22Rv1 (cell line): ENCODE measurements around the gene TTLL9.

Source experiments
- CTCF ChIP-seq: fragments of 450-650 bp; IDR thresholded peaks from 2 replicates; pipeline ENCODE4 v1.5.1; 2017; ENCODE audit warnings: mild to moderate bottlenecking
- ZFX ChIP-seq: fragments of 450-650 bp; IDR thresholded peaks from 2 replicates; pipeline ENCODE4 v1.6.1; 2017; ENCODE audit warnings: antibody characterized with exemption, borderline replicate concordance

GRCh38 chr20:31840906-31841816 is 29.3 kb upstream of the TTLL9 start:
- TF ChIP-seq CTCF (no peak), ZFX (no peak)
